NT2/D1 (cell line): ENCODE data around the gene SLC25A43.

Experiments
- YY1 ChIP-seq: IDR thresholded peaks from 2 replicates; pipeline ENCODE4 v1.6.1; 2011; ENCODE audit not compliant: insufficient read length, insufficient read depth
- ZNF274 ChIP-seq: IDR thresholded peaks from 2 replicates; pipeline ENCODE4 v1.6.1; 2011; ENCODE audit warnings: mild to moderate bottlenecking, low read depth, low read length

- no peak for TF ChIP-seq YY1
- no peak for TF ChIP-seq ZNF274
Observed at GRCh38 chrX:119427795-119428185, 28.7 kb downstream of the SLC25A43 start.
